Activated CD8-positive, alpha-beta T cell treated with anti-CD3 and anti-CD28 coated beads for 36 hours (primary cell): ENCODE results near the gene NPIPA7. TPM values are rescaled to one million over a fixed set of nuclear protein-coding genes. Genes with fewer than 3 reads are reported as not detected.
"Not testable (repeated sequence)": the region's sequence is repeated elsewhere in the genome, so short reads cannot be mapped to it uniquely, and the experiment has no call there.

Source experiments
- ATAC-seq: fragments of 200-7000 bp; cut with Tn5 transposase; one replicate; pipeline ENCODE4 v1.10.0; 2021; ENCODE audit warnings: mild to moderate bottlenecking, moderate library complexity
- CTCF ChIA-PET: fragments of 350-600 bp; sonication (Branson Sonifier 250); formaldehyde crosslinking; loops from one replicate; lab custom pipeline; 2021; ENCODE audit warnings: antibody characterized with exemption; lab: Charles Lee
- POLR2A ChIA-PET: fragments of 350-600 bp; sonication (Branson Sonifier 250); formaldehyde crosslinking; loops from one replicate; lab custom pipeline; 2021; ENCODE audit warnings: antibody characterized with exemption; lab: Charles Lee
- DNase-seq: peaks from one replicate; pipeline ENCODE4 v3.0.0-alpha.2; 2020
- H3K27ac Mint-ChIP-seq: one replicate; pipeline ENCODE4 v1.8.0; 2021; ENCODE audit warnings: mild to moderate bottlenecking, mixed read lengths
- H3K27me3 Mint-ChIP-seq: one replicate; pipeline ENCODE4 v1.8.0; 2021; ENCODE audit warnings: mixed read lengths
- H3K36me3 Mint-ChIP-seq: one replicate; pipeline ENCODE4 v1.8.0; 2021; ENCODE audit warnings: low read depth, mixed read lengths
- H3K4me1 Mint-ChIP-seq: one replicate; pipeline ENCODE4 v1.8.0; 2021; ENCODE audit warnings: low read depth, mixed read lengths
- H3K4me3 Mint-ChIP-seq: one replicate; pipeline ENCODE4 v1.8.0; 2021; ENCODE audit warnings: mild to moderate bottlenecking, moderate library complexity, mixed read lengths
- H3K9me3 Mint-ChIP-seq: one replicate; pipeline ENCODE4 v1.8.0; 2021; ENCODE audit warnings: mixed read lengths
- intact Hi-C: fragments of 100-400 bp; cut with micrococcal nuclease; formaldehyde crosslinking; loops from one replicate; pipeline ENCODE4 v1.10.0; 2022
- total RNA-seq, 2 experiments: library from RNA; stranded (reverse); gene quantifications; one replicate each; pipeline ENCODE4 v1.2.3, GENCODE V29; 2021

NPIPA7 gene
- 1 to 10 TPM; 4.4 to 5.7 TPM for total RNA-seq

DNA sequence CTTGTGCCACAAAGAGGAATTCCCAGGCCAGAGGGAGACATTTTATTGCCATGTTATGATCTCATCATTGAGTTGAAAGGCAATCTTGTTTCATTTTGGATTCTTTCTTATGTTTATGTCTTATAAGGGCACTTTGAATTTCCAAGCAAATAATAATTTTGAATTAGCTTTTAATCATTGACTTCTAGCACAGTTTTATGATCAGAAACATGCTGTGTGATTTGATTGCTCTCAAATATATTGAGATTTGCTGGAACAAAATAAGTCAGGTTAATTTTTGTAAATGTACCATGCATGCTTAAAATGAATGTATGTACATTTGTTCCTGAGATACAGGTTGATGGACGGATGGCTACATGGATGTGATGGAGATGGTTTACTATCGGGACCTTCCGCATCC, at the start of gene NPIPA7:
TSS of gene NPIPA7 (plus strand) at position 301 of the 400 bp plus-strand sequence. CDS start 105 bp downstream, outside the sequence.
- H3K9me3 Mint-ChIP-seq, H3K27me3 Mint-ChIP-seq, ATAC-seq, CTCF ChIA-PET, H3K36me3 Mint-ChIP-seq, intact Hi-C loops, DNase-seq, H3K4me1 Mint-ChIP-seq, POLR2A ChIA-PET, H3K4me3 Mint-ChIP-seq, H3K27ac Mint-ChIP-seq: not testable (repeated sequence)

GRCh38 chr16:16331466-16331865, 47.5 kb upstream of the NPIPA7 start:
- H3K9me3 Mint-ChIP-seq, intact Hi-C loops, H3K27me3 Mint-ChIP-seq: not testable (repeated sequence)

GRCh38 chr16:16357556-16357955, 21.4 kb upstream of the NPIPA7 start:
- H3K9me3 Mint-ChIP-seq, H3K27ac Mint-ChIP-seq, POLR2A ChIA-PET, H3K36me3 Mint-ChIP-seq, ATAC-seq, DNase-seq, CTCF ChIA-PET, H3K4me3 Mint-ChIP-seq, intact Hi-C loops, H3K27me3 Mint-ChIP-seq, H3K4me1 Mint-ChIP-seq: not testable (repeated sequence)

More at GRCh38 chr16:16331466-16331865, 47.5 kb upstream of the NPIPA7 start:
- DNase-seq, H3K36me3 Mint-ChIP-seq, POLR2A ChIA-PET, H3K4me3 Mint-ChIP-seq, H3K4me1 Mint-ChIP-seq, CTCF ChIA-PET, ATAC-seq, H3K27ac Mint-ChIP-seq: not testable (repeated sequence)

- ATAC-seq, intact Hi-C loops, CTCF ChIA-PET, H3K4me1 Mint-ChIP-seq, POLR2A ChIA-PET, H3K27me3 Mint-ChIP-seq, DNase-seq, H3K27ac Mint-ChIP-seq, H3K36me3 Mint-ChIP-seq, H3K4me3 Mint-ChIP-seq, H3K9me3 Mint-ChIP-seq: not testable (repeated sequence)
These were observed 20.2 kb upstream of the NPIPA7 start for GRCh38 chr16:16358539-16359240.

DNA sequence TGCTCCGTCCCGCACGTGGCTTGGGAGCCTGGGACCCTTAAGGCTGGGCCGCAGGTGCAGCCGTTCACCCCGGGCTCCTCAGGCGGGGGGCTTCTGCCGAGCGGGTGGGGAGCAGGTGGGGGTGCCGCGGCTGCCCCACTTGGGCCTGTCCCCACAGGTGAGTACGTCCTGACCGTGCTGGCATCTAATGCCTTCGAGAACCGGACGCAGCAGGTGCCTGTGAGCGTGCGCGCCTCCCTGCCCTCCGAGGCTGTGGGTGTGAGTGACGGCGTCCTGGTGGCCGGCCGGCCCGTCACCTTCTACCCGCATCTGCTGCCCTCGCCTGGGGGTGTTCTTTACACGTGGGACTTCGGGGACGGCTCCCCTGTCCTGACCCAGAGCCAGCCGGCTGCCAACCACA, 15.3 kb upstream of the NPIPA7 start:
- H3K9me3 Mint-ChIP-seq, CTCF ChIA-PET, H3K27ac Mint-ChIP-seq, POLR2A ChIA-PET, H3K4me1 Mint-ChIP-seq, H3K27me3 Mint-ChIP-seq, ATAC-seq, intact Hi-C loops, H3K4me3 Mint-ChIP-seq, DNase-seq, H3K36me3 Mint-ChIP-seq: not testable (repeated sequence)

DNA sequence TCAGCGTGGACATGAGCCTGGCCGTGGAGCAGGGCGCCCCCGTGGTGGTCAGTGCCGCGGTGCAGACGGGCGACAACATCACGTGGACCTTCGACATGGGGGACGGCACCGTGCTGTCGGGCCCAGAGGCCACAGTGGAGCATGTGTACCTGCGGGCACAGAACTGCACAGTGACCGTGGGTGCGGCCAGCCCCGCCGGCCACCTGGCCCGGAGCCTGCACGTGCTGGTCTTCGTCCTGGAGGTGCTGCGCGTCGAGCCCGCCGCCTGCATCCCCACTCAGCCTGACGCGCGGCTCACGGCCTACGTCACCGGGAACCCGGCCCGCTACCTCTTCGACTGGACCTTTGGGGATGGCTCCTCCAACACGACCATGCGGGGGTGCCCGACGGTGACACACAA, 14.8 kb upstream of the NPIPA7 start:
- H3K4me1 Mint-ChIP-seq, H3K4me3 Mint-ChIP-seq, POLR2A ChIA-PET, H3K27ac Mint-ChIP-seq, H3K27me3 Mint-ChIP-seq, CTCF ChIA-PET, H3K9me3 Mint-ChIP-seq, ATAC-seq, intact Hi-C loops, DNase-seq, H3K36me3 Mint-ChIP-seq: not testable (repeated sequence)

GRCh38 chr16:16364701-16365100, 14.2 kb upstream of the NPIPA7 start:
- H3K27ac Mint-ChIP-seq, H3K36me3 Mint-ChIP-seq, POLR2A ChIA-PET, H3K4me1 Mint-ChIP-seq, intact Hi-C loops, CTCF ChIA-PET, H3K27me3 Mint-ChIP-seq, H3K9me3 Mint-ChIP-seq, ATAC-seq, H3K4me3 Mint-ChIP-seq, DNase-seq: not testable (repeated sequence)

DNA sequence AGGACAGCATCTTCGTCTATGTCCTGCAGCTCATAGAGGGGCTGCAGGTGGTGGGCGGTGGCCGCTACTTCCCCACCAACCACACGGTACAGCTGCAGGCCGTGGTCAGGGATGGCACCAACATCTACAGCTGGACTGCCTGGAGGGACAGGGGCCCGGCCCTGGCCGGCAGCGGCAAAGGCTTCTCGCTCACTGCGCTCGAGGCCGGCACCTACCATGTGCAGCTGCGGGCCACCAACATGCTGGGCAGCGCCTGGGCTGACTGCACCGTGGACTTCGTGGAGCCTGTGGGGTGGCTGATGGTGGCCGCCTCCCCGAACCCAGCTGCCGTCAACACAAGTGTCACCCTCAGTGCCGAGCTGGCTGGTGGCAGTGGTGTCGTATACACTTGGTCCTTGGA, 13.6 kb upstream of the NPIPA7 start:
- H3K27me3 Mint-ChIP-seq, POLR2A ChIA-PET, H3K27ac Mint-ChIP-seq, H3K9me3 Mint-ChIP-seq, H3K36me3 Mint-ChIP-seq, H3K4me1 Mint-ChIP-seq, H3K4me3 Mint-ChIP-seq, intact Hi-C loops, DNase-seq, CTCF ChIA-PET, ATAC-seq: not testable (repeated sequence)

GRCh38 chr16:16365851-16366250, 13.1 kb upstream of the NPIPA7 start:
- H3K9me3 Mint-ChIP-seq, H3K4me3 Mint-ChIP-seq, H3K4me1 Mint-ChIP-seq, H3K27ac Mint-ChIP-seq, H3K36me3 Mint-ChIP-seq, H3K27me3 Mint-ChIP-seq, ATAC-seq, CTCF ChIA-PET, DNase-seq, intact Hi-C loops, POLR2A ChIA-PET: not testable (repeated sequence)

DNA sequence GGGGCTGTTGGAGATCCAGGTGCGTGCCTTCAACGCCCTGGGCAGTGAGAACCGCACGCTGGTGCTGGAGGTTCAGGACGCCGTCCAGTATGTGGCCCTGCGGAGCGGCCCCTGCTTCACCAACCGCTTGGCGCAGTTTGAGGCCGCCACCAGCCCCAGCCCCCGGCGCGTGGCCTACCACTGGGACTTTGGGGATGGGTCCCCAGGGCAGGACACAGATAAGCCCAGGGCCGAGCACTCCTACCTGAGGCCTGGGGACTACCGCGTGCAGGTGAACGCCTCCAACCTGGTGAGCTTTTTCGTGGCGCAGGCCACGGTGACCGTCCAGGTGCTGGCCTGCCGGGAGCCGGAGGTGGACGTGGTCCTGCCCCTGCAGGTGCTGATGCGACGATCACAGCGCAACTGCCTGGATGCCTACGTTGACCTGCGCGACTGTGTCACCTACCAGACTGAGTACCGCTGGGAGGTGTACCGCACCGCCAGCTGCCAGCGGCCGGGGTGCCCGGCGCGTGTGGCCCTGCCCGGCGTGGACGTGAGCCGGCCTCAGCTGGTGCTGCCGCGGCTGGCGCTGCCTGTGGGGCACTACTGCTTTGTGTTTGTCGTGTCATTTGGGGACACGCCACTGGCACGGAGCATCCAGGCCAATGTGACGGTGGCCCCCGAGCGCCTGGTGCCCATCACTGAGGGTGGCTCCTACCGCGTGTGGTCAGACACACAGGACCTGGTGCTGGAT, 12.2 kb upstream of the NPIPA7 start:
- ATAC-seq, H3K27ac Mint-ChIP-seq, H3K4me1 Mint-ChIP-seq, H3K4me3 Mint-ChIP-seq, H3K9me3 Mint-ChIP-seq, intact Hi-C loops, H3K36me3 Mint-ChIP-seq, CTCF ChIA-PET, DNase-seq, H3K27me3 Mint-ChIP-seq, POLR2A ChIA-PET: not testable (repeated sequence)

DNA sequence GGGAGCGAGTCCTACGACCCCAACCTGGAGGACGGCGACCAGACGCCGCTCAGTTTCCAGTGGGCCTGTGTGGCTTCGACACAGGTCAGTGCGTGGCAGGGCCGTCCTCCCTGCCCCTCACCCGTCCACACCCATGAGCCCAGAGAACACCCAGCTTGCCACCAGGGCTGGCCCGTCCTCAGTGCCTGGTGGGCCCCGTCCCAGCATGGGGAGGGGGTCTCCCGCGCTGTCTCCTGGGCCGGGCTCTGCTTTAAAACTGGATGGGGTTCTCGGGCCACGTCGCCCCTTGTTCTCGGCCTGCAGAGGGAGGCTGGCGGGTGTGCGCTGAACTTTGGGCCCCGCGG, 11.7 kb upstream of the NPIPA7 start:
- H3K4me3 Mint-ChIP-seq, intact Hi-C loops, H3K27me3 Mint-ChIP-seq: not testable (repeated sequence)

More for the DNA sequence above, 11.7 kb upstream of the NPIPA7 start:
- H3K4me1 Mint-ChIP-seq, POLR2A ChIA-PET, ATAC-seq, H3K27ac Mint-ChIP-seq, H3K9me3 Mint-ChIP-seq, CTCF ChIA-PET, DNase-seq, H3K36me3 Mint-ChIP-seq: not testable (repeated sequence)
